ENCODE results near the gene SPATA2L.
A peak's percentile ranks its signal among the peaks of the same experiment; 100 is the strongest.
"Not testable (repeated sequence)": the region's sequence is repeated elsewhere in the genome, so short reads cannot be mapped to it uniquely, and the experiment has no call there.

SPATA2L gene

GRCh38 chr16:89685916-89686315 lies 15.6 kb downstream of the SPATA2L start:
- Histone ChIP-seq H3K9ac (ENCODE audit: low read length) (no peak overlapping the region), H3K36me3 (ENCODE audit: control insufficient read depth, insufficient read depth, low read length, severe bottlenecking) (peaks cover 5% of the 10 kb centered on the region), H3K4me3 (ENCODE audit: low read length) (no peak overlapping the region), H3K9me3 (ENCODE audit: control insufficient read depth, low read length) (no peaks in the 10 kb centered on the region), H3K27me3 (replicated peaks; ENCODE audit: control insufficient read depth, insufficient read depth, low read length) (no peaks in the 10 kb centered on the region), H3K4me1 (ENCODE audit: control insufficient read depth, insufficient read depth, low read length) (peaks cover 9% of the 10 kb centered on the region)
- DNase-seq (ENCODE audit: low read depth) = no peak

GRCh38 chr16:89678258-89678657 lies 23.2 kb downstream of the SPATA2L start:
- Histone ChIP-seq H3K36me3 (ENCODE audit: control insufficient read depth, insufficient read depth, low read length, severe bottlenecking) (no peaks in the 10 kb centered on the region), H3K4me3 (ENCODE audit: low read length) (no peak overlapping the region), H3K9ac (ENCODE audit: low read length) (no peak overlapping the region), H3K27me3 (replicated peaks; ENCODE audit: control insufficient read depth, insufficient read depth, low read length) (no peaks in the 10 kb centered on the region), H3K4me1 (ENCODE audit: control insufficient read depth, insufficient read depth, low read length) (no peaks in the 10 kb centered on the region), H3K9me3 (ENCODE audit: control insufficient read depth, low read length) (no peaks in the 10 kb centered on the region)
- DNase-seq (ENCODE audit: low read depth) = no peak

DNA sequence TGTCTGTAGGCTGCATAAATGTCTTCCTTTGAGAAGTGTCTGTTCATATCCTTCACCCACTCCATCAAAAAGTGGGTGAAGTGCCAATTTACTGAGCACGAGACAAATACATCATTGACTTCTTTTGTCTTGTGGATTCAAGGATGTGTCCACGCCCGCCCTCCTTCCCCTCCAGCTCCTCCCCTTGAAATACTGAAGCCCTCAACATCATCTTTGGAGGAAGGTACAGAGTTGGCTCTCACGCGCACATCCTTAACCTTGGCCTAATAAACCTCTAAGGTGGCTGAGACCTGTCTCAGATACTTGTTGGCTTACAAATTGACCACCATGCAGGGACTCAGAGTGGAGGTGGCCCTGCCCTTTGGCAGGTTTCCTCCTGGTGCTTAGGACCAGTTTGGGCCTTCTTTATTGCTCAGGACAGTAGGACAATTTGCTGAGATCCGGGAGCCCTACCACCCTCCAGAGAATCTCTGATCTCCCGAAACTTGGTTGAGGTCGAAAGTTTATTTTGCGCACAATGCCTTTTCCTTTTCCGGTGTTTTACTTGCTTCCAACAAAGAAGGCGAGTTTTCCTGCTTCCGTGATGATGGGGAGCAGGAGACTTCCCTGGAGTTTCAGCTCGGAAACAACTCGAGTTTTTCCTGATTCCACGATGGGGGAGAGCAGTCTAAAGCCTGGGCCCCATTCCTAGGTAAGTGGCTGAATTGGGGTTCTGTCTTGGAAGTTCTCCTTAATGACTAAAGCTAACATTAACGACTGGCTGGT lies 29.1 kb downstream of the SPATA2L start:
- no peak overlapping the region for H3K9ac ChIP-seq (ENCODE audit: low read length)

DNA sequence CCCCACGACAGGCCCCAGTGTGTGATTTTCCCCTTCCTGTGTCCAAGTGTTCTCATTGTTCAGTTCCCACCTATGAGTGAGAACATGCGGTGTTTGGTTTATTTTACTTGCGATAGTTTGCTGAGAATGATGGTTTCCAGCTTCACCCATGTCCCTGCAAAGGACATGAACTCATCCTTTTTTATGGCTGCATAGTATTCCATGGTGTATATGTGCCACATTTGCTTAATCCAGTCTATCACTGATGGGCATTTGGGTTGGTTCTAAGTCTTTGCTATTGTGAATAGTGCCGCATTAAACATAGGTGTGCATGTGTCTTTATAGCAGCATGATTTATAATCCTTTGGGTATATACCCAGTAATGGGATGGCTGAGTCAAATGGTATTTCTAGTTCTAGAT lies 29.9 kb downstream of the SPATA2L start:
- not testable (repeated sequence) for H3K9me3 ChIP-seq (ENCODE audit: control insufficient read depth, low read length); H3K4me3 ChIP-seq (ENCODE audit: low read length); H3K27me3 ChIP-seq (replicated peaks; ENCODE audit: control insufficient read depth, insufficient read depth, low read length); DNase-seq (ENCODE audit: low read depth); H3K9ac ChIP-seq (ENCODE audit: low read length); H3K36me3 ChIP-seq (ENCODE audit: control insufficient read depth, insufficient read depth, low read length, severe bottlenecking)
- peaks cover 11% of the 10 kb centered on the region for H3K4me1 ChIP-seq (ENCODE audit: control insufficient read depth, insufficient read depth, low read length)

More for the DNA sequence above, 29.1 kb downstream of the SPATA2L start:
- no peaks in the 10 kb centered on the region for H3K9me3 ChIP-seq (ENCODE audit: control insufficient read depth, low read length)
- DNase-seq (ENCODE audit: low read depth) = no peak
- peaks cover 11% of the 10 kb centered on the region for H3K4me1 ChIP-seq (ENCODE audit: control insufficient read depth, insufficient read depth, low read length)
- H3K36me3 ChIP-seq (ENCODE audit: control insufficient read depth, insufficient read depth, low read length, severe bottlenecking) = no peaks in the 10 kb centered on the region
- no peak overlapping the region for H3K4me3 ChIP-seq (ENCODE audit: low read length)
- H3K27me3 ChIP-seq (replicated peaks; ENCODE audit: control insufficient read depth, insufficient read depth, low read length) = no peaks in the 10 kb centered on the region

DNA sequence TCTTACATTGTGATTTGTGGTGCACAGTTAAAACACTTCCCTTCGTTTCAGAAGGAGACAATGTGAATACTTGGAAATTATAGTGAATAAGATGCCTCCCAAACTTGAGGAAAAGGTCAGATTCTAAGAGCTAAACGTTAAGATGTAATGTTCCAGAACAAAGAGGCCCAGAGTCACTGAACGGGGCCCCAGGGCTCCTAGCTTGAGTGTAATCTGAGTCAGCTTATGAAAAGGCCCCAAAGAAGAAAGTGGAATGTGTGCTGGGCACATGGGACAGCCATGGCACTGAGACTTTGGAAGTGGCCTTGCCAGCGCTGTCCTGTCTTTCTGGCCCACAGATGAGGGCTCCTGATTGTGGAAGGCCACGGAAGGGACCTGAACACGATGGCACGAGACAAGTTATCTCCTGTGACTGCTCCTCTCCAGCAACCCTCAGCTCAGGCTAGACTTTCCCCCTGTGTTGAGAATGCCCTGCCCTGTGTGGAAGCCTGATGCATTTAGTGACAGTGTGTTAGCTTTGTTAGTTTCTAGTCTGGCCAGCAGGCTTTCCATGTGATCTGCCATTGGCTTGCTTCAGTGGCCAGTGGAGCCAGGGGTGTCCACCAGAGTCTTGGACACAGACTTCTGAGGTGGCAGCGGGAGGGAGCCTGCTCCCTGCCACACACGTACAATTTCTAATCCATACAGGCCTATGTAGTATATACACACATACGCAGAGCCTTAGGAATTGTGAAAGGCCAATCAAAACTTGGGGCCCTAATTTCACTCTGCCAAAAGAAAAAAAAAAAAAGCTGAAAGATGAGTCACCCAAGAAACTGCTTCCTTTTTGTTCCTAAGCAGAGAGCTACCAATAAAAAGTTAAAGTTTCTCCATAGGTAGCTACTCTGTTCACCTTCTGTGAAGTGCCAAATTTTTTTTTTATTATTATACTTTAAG lies 30.7 kb downstream of the SPATA2L start:
- peaks cover 11% of the 10 kb centered on the region for H3K4me1 ChIP-seq (ENCODE audit: control insufficient read depth, insufficient read depth, low read length)
- DNase-seq (ENCODE audit: low read depth) = peak; percentile 43
- H3K36me3 ChIP-seq (ENCODE audit: control insufficient read depth, insufficient read depth, low read length, severe bottlenecking) = no peaks in the 10 kb centered on the region
- no peak overlapping the region for H3K4me3 ChIP-seq (ENCODE audit: low read length)
- peak overlapping the region; percentile 42 for H3K9ac ChIP-seq (ENCODE audit: low read length)
- no peaks in the 10 kb centered on the region for H3K27me3 ChIP-seq (replicated peaks; ENCODE audit: control insufficient read depth, insufficient read depth, low read length)
- H3K9me3 ChIP-seq (ENCODE audit: control insufficient read depth, low read length) = no peaks in the 10 kb centered on the region

GRCh38 chr16:89669755-89670154 lies 31.8 kb downstream of the SPATA2L start:
- H3K36me3 ChIP-seq (ENCODE audit: control insufficient read depth, insufficient read depth, low read length, severe bottlenecking) = no peaks in the 10 kb centered on the region
- H3K9ac ChIP-seq (ENCODE audit: low read length) = no peak overlapping the region
- H3K4me3 ChIP-seq (ENCODE audit: low read length) = no peak overlapping the region
- H3K27me3 ChIP-seq (replicated peaks; ENCODE audit: control insufficient read depth, insufficient read depth, low read length) = no peaks in the 10 kb centered on the region
- no peaks in the 10 kb centered on the region for H3K9me3 ChIP-seq (ENCODE audit: control insufficient read depth, low read length)
- DNase-seq (ENCODE audit: low read depth) = no peak
- H3K4me1 ChIP-seq (ENCODE audit: control insufficient read depth, insufficient read depth, low read length) = peaks cover 11% of the 10 kb centered on the region

GRCh38 chr16:89668790-89669158 lies 32.7 kb downstream of the SPATA2L start:
- peaks cover 11% of the 10 kb centered on the region for H3K4me1 ChIP-seq (ENCODE audit: control insufficient read depth, insufficient read depth, low read length)
- H3K27me3 ChIP-seq (replicated peaks; ENCODE audit: control insufficient read depth, insufficient read depth, low read length) = no peaks in the 10 kb centered on the region
- no peak overlapping the region for H3K9ac ChIP-seq (ENCODE audit: low read length)
- H3K36me3 ChIP-seq (ENCODE audit: control insufficient read depth, insufficient read depth, low read length, severe bottlenecking) = no peaks in the 10 kb centered on the region
- no peak for DNase-seq (ENCODE audit: low read depth)
- H3K4me3 ChIP-seq (ENCODE audit: low read length) = no peak overlapping the region
- H3K9me3 ChIP-seq (ENCODE audit: control insufficient read depth, low read length) = no peaks in the 10 kb centered on the region

DNA sequence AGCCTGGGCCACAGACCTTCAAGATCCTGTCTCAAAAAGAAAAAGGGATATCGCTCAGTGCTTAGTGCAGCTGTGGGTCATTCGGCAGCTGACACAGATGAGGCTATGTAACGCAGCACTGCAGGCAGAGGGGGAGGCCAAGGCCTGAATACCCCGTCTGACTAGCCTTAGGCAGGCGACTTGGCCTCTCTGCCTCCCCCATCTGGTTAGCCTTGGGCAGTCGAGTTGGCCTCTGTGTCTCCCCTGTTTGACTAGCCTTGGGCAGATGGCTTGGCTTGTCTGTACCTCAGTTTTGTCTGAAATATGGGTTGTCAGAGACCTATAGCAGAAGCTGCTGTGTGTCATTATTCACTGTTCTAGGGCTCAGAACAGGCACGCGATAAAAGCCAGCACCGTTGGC lies 33.9 kb downstream of the SPATA2L start:
- H3K4me3 ChIP-seq (ENCODE audit: low read length) = no peak overlapping the region
- no peak for DNase-seq (ENCODE audit: low read depth)
- no peak overlapping the region for H3K9ac ChIP-seq (ENCODE audit: low read length)
- no peaks in the 10 kb centered on the region for H3K9me3 ChIP-seq (ENCODE audit: control insufficient read depth, low read length)
- no peaks in the 10 kb centered on the region for H3K27me3 ChIP-seq (replicated peaks; ENCODE audit: control insufficient read depth, insufficient read depth, low read length)
- H3K36me3 ChIP-seq (ENCODE audit: control insufficient read depth, insufficient read depth, low read length, severe bottlenecking) = no peaks in the 10 kb centered on the region
- H3K4me1 ChIP-seq (ENCODE audit: control insufficient read depth, insufficient read depth, low read length) = peaks cover 11% of the 10 kb centered on the region

DNA sequence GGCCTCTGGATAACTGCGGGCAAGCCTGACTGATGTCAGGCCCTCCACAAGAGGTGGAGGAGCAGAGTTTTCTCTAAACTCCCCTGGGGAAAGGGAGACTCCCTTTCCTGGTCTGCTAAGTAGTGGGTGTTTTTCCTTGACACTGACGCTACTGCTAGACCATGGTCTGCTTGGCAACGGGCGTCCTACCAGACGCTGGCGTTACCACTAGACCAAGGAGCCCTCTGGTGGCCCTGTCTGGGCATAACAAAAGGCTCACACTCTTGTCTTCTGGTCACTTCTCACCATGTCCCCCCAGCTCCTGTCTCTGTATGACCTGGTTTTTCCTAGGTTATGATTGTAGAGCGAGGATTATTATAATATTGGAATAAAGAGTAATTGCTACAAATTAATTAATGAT lies 34.5 kb downstream of the SPATA2L start:
- DNase-seq (ENCODE audit: low read depth); H3K36me3 ChIP-seq (ENCODE audit: control insufficient read depth, insufficient read depth, low read length, severe bottlenecking); H3K9ac ChIP-seq (ENCODE audit: low read length); H3K4me3 ChIP-seq (ENCODE audit: low read length); H3K9me3 ChIP-seq (ENCODE audit: control insufficient read depth, low read length); H3K27me3 ChIP-seq (replicated peaks; ENCODE audit: control insufficient read depth, insufficient read depth, low read length): not testable (repeated sequence)
- H3K4me1 ChIP-seq (ENCODE audit: control insufficient read depth, insufficient read depth, low read length) = peaks cover 11% of the 10 kb centered on the region

GRCh38 chr16:89664238-89664637 lies 37.3 kb downstream of the SPATA2L start:
- DNase-seq (ENCODE audit: low read depth); H3K9ac ChIP-seq (ENCODE audit: low read length); H3K27me3 ChIP-seq (replicated peaks; ENCODE audit: control insufficient read depth, insufficient read depth, low read length); H3K36me3 ChIP-seq (ENCODE audit: control insufficient read depth, insufficient read depth, low read length, severe bottlenecking); H3K4me3 ChIP-seq (ENCODE audit: low read length); H3K9me3 ChIP-seq (ENCODE audit: control insufficient read depth, low read length); H3K4me1 ChIP-seq (ENCODE audit: control insufficient read depth, insufficient read depth, low read length): not testable (repeated sequence)

GRCh38 chr16:89661215-89661614 lies 40.3 kb downstream of the SPATA2L start:
- Histone ChIP-seq H3K36me3 (ENCODE audit: control insufficient read depth, insufficient read depth, low read length, severe bottlenecking) (peaks cover 6% of the 10 kb centered on the region), H3K4me1 (ENCODE audit: control insufficient read depth, insufficient read depth, low read length) (peaks cover 13% of the 10 kb centered on the region), H3K9ac (ENCODE audit: low read length) (no peak overlapping the region), H3K9me3 (ENCODE audit: control insufficient read depth, low read length) (no peaks in the 10 kb centered on the region), H3K4me3 (ENCODE audit: low read length) (no peak overlapping the region), H3K27me3 (replicated peaks; ENCODE audit: control insufficient read depth, insufficient read depth, low read length) (no peaks in the 10 kb centered on the region)
- no peak for DNase-seq (ENCODE audit: low read depth)
